AG08395 (cell line): ENCODE data around the gene EIF2B4.
A peak's percentile ranks its signal among the peaks of the same experiment; 100 is the strongest.

Experiments
- DNase-seq: peaks from one replicate; pipeline ENCODE4 v3.0.0; 2012; ENCODE audit warnings: mixed read lengths, low spot score

EIF2B4 gene

GRCh38 chr2:27370026-27370815 lies at the start of gene EIF2B4, which contains the start of gene SNX17:
TSS of gene EIF2B4 (minus strand) at chr2:27370338. CDS start at chr2:27370314, 24 bp downstream.
TSS of gene SNX17 (plus strand) at chr2:27370616. CDS start at chr2:27370744, 128 bp downstream.
- peak; percentile 97 for DNase-seq

GRCh38 chr2:27416151-27416550 lies 46.0 kb upstream of the EIF2B4 start:
- no peak for DNase-seq

GRCh38 chr2:27412419-27413152 lies 42.4 kb upstream of the EIF2B4 start:
- no peak for DNase-seq

- DNase-seq, result peak; percentile 96
These were observed 39.4 kb upstream of the EIF2B4 start, which contains the start of gene PPM1G for GRCh38 chr2:27409321-27410073. TSS of gene PPM1G (minus strand) at chr2:27409591. CDS start at chr2:27409422, 169 bp downstream.

GRCh38 chr2:27408601-27409320 lies 38.6 kb upstream of the EIF2B4 start:
- peak; percentile 41 for DNase-seq

- DNase-seq, result peak; percentile 46
These were observed 37.8 kb upstream of the EIF2B4 start for GRCh38 chr2:27407798-27408491.

- no peak for DNase-seq
These were observed 30.4 kb upstream of the EIF2B4 start for GRCh38 chr2:27400348-27401135.

- DNase-seq, result no peak
These were observed 28.8 kb upstream of the EIF2B4 start for GRCh38 chr2:27398962-27399361.

- DNase-seq, result no peak
These were observed 23.1 kb upstream of the EIF2B4 start for GRCh38 chr2:27393225-27393624.

- no peak for DNase-seq
These were observed 20.9 kb upstream of the EIF2B4 start for GRCh38 chr2:27390822-27391679.

GRCh38 chr2:27381577-27382181 lies 11.5 kb upstream of the EIF2B4 start:
- DNase-seq, result no peak

- DNase-seq, result peak; percentile 98
These were observed 10.7 kb upstream of the EIF2B4 start, which contains the start of gene ZNF513 for GRCh38 chr2:27380626-27381545. TSS of gene ZNF513 (minus strand) at chr2:27380734. CDS start at chr2:27380526, 208 bp downstream.

- no peak for DNase-seq
These were observed 9.9 kb upstream of the EIF2B4 start for GRCh38 chr2:27379836-27380625.

- no peak for DNase-seq
These were observed 9.3 kb upstream of the EIF2B4 start for GRCh38 chr2:27379383-27379835.

GRCh38 chr2:27378809-27379290 lies 8.7 kb upstream of the EIF2B4 start:
- no peak for DNase-seq

GRCh38 chr2:27378096-27378808 lies 8.1 kb upstream of the EIF2B4 start:
- no peak for DNase-seq
